ENCODE results near the gene FCAMR.

The FCAMR gene

DNA sequence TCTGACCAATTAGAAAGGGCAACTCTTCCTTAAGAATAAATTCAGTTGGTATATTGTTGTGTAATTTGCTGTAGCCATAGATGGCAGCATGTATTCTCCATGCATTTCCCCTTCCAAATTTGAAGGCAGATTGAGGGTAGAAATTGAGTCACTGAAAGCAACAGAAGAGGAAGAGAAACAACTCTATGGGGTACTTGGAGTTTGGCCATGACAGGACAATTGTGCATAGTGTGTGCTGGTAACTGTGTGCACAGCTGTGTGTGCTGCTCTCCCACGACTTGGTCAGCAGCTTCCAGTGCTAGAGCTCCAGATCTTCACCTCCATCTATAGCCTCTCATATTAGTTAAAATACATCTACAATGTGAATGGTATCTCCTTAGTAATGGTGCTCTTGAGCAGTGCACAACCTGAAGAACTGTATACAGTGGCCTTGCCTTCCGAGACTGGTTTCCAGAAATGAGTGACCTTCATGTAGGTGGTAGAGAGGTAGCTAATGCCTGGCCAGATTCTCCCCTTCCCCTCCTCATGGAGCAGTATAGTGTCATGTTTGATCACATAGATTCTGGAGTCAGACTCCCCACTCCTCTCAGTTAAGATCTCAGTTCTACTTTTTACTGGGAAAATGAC, 882 bp upstream of the FCAMR start:
- Histone ChIP-seq H3K27ac (ENCODE audit: low read depth, low read length) (no peak overlapping the region), H3K36me3 (ENCODE audit: insufficient read depth, low read length) (no peaks in the 10 kb centered on the region), H3K4me1 (ENCODE audit: insufficient read depth, low read length) (no peaks in the 10 kb centered on the region), H3K4me3 (ENCODE audit: low read length) (no peak overlapping the region), H3K9me3 (ENCODE audit: insufficient read depth, low read depth, low read length) (no peaks in the 10 kb centered on the region), H3K27me3 (ENCODE audit: insufficient read depth, low read length) (no peaks in the 10 kb centered on the region), H3K9ac (ENCODE audit: low read depth, low read length) (no peak overlapping the region)
- WGBS, result 94% methylated on average over 2 of the region's 2 CpGs

DNA sequence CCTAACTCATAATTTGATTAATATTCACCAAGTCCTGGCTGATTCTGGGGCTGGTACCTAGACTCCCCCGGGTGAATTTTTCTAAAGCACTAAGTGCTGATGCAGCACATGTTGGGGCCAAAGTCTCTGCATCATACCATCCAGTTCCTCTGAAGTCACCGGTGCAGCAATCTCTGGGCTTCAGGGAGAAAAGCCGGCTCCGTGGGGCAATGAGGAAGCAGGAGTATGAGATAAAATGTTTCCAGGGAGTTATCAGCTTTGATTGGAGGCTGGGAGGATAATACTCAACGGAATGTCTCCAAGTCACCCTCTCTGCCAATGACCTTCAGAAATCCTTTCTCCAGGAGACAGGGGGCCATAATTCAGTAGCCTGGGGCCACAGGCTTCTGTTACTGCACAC, 1.2 kb downstream of the FCAMR start:
- Histone ChIP-seq H3K27ac (ENCODE audit: low read depth, low read length) (no peak overlapping the region), H3K4me1 (ENCODE audit: insufficient read depth, low read length) (no peaks in the 10 kb centered on the region), H3K36me3 (ENCODE audit: insufficient read depth, low read length) (no peaks in the 10 kb centered on the region), H3K9me3 (ENCODE audit: insufficient read depth, low read depth, low read length) (no peaks in the 10 kb centered on the region), H3K27me3 (ENCODE audit: insufficient read depth, low read length) (no peaks in the 10 kb centered on the region), H3K4me3 (ENCODE audit: low read length) (no peak overlapping the region), H3K9ac (ENCODE audit: low read depth, low read length) (no peak overlapping the region)
- WGBS, result 90% methylated on average over 5 of the region's 5 CpGs

DNA sequence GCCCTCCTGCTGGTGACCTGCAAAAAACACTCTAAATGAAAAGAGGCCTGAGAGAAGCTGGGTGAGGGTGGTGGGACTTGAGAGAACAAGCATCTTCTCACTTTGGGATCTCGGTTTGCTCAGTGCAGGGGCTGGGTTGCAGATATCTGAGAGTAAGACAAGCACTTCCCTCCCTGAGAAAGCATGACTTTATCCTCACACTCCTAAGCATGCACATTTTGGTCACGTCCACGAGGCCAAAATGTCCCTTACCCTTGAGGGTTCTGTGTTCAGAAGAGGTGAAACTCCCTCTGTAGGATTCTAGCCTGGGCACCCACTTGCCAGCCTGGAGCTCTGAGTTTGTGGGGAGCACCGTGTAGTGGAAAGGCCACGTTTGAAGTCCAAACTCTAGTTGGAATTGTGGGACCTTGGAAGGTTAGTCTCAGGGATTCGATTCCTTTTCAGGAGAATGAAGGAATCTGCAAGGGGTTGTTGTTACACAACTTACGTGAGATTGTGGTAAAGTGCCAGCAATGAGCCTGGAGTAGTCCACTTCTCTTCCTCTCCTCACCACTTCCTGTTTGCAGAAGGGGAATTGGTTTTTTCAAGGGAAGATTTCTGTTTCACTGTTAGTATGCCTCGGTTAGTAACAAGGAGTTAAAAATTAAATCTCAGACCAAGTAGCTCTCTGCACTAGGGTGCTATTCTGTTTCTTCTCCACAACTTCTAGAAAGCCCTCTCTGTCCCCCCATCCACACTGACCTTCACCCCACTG, 3.0 kb downstream of the FCAMR start:
- Histone ChIP-seq H3K9me3 (ENCODE audit: insufficient read depth, low read depth, low read length) (no peaks in the 10 kb centered on the region), H3K27me3 (ENCODE audit: insufficient read depth, low read length) (no peaks in the 10 kb centered on the region), H3K4me1 (ENCODE audit: insufficient read depth, low read length) (no peaks in the 10 kb centered on the region), H3K4me3 (ENCODE audit: low read length) (no peak overlapping the region), H3K27ac (ENCODE audit: low read depth, low read length) (no peak overlapping the region), H3K36me3 (ENCODE audit: insufficient read depth, low read length) (no peaks in the 10 kb centered on the region), H3K9ac (ENCODE audit: low read depth, low read length) (no peak overlapping the region)
- 90% methylated on average over 7 of the region's 8 CpGs for WGBS

DNA sequence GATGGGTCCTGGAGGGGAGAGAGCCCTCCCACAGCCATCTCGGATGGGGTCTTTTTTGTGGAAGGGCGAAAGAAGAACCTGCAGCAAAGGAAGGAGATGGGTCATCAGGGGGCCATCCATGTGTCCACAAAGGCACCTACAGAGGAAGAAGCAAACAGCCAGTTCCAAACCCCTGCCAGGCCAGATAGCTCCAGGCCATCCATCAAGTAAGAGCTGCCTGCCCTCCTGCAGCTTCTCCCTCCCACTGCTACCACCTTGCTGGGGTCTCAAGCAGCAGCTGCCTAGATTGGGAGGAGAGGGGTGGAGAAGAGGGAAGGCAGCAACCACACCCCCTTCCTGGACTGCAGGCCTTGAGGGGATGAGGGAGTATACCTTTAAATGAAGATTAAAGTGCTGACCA, 4.5 kb downstream of the FCAMR start:
- H3K9ac ChIP-seq (ENCODE audit: low read depth, low read length), result no peak overlapping the region
- no peak overlapping the region for H3K27ac ChIP-seq (ENCODE audit: low read depth, low read length)
- no peaks in the 10 kb centered on the region for H3K4me1 ChIP-seq (ENCODE audit: insufficient read depth, low read length)
- H3K4me3 ChIP-seq (ENCODE audit: low read length), result no peak overlapping the region
- WGBS, result 68% methylated on average over 2 of the region's 2 CpGs
- H3K27me3 ChIP-seq (ENCODE audit: insufficient read depth, low read length), result no peaks in the 10 kb centered on the region
- no peaks in the 10 kb centered on the region for H3K36me3 ChIP-seq (ENCODE audit: insufficient read depth, low read length)
- H3K9me3 ChIP-seq (ENCODE audit: insufficient read depth, low read depth, low read length), result no peaks in the 10 kb centered on the region

DNA sequence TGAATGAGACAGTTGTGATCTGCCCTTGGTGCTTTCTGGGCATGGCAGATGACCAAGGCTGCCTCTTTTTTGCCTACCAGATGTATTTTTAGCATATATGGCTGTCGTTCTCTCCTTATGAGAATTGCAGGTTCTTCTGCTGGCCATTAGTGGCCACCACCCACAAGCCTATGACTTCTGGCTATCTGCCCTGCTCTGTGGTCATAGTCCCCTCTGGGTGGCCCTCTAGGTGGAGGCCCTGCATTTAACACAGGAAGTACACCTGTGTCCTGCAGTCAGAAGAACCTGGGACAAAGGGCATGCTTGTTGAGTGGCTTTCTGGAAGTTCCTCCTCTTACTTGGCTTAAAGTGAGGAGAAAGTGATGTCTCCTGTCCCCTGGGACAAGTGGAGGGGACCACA, 6.5 kb downstream of the FCAMR start:
- H3K9me3 ChIP-seq (ENCODE audit: insufficient read depth, low read depth, low read length), result no peaks in the 10 kb centered on the region
- H3K27ac ChIP-seq (ENCODE audit: low read depth, low read length), result no peak overlapping the region
- no peaks in the 10 kb centered on the region for H3K4me1 ChIP-seq (ENCODE audit: insufficient read depth, low read length)
- no peaks in the 10 kb centered on the region for H3K36me3 ChIP-seq (ENCODE audit: insufficient read depth, low read length)
- 83% methylated on average over 1 of the region's 1 CpG for WGBS
- H3K9ac ChIP-seq (ENCODE audit: low read depth, low read length), result no peak overlapping the region
- no peak overlapping the region for H3K4me3 ChIP-seq (ENCODE audit: low read length)
- H3K27me3 ChIP-seq (ENCODE audit: insufficient read depth, low read length), result no peaks in the 10 kb centered on the region

DNA sequence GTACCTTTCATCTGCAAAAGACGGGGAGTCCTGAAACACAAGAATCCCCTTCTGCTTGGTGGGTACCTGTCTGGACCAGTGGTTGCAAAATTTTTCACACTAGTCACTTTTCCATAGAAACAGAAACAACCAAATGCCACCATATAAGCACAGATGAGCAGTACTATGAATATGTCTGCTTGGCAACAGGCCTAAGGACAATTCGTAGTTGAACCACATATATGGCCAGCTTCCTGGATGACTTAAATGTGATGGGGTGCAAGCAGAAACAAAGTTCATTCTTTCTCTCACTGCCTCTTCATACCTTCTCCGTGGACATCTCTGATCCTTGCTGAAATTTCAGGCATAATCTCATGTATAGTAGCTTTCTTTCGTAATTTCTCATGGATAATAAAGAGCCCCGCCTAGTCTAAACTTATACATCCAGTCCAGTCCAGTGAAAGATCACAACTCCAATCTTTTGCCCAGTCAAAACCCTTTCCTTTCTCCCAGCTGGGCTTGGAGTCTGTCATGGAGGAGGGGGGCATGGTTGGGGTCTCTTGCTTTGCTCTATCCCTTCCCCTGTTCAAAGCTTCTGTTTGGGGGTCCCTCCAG, 7.0 kb downstream of the FCAMR start:
- no peak overlapping the region for H3K4me3 ChIP-seq (ENCODE audit: low read length)
- H3K36me3 ChIP-seq (ENCODE audit: insufficient read depth, low read length), result no peaks in the 10 kb centered on the region
- no peak overlapping the region for H3K9ac ChIP-seq (ENCODE audit: low read depth, low read length)
- no peaks in the 10 kb centered on the region for H3K27me3 ChIP-seq (ENCODE audit: insufficient read depth, low read length)
- no peaks in the 10 kb centered on the region for H3K9me3 ChIP-seq (ENCODE audit: insufficient read depth, low read depth, low read length)
- 99% methylated on average over 5 of the region's 5 CpGs for WGBS
- H3K4me1 ChIP-seq (ENCODE audit: insufficient read depth, low read length), result no peaks in the 10 kb centered on the region
- H3K27ac ChIP-seq (ENCODE audit: low read depth, low read length), result no peak overlapping the region

DNA sequence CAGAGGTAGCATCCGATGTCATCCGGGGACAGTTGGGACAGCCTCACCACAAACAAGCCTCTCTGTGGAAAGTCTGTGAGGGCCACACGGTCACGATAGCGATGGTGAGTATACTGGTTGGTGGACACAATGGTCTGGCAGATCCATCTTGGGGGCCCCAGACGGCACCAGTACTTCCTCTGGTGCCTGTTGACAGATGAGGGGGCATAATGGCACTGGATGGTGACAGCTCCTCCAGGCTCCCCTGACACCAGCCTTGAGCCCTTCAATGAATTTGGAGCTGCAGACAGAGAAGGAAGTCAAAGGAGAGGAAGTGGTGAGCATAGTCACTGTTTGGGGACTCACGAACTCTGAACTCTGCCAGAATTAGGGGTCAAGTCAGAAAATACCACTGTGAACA, 8.0 kb downstream of the FCAMR start:
- H3K27ac ChIP-seq (ENCODE audit: low read depth, low read length), result no peak overlapping the region
- no peak overlapping the region for H3K9ac ChIP-seq (ENCODE audit: low read depth, low read length)
- H3K27me3 ChIP-seq (ENCODE audit: insufficient read depth, low read length), result no peaks in the 10 kb centered on the region
- whole genome bisulfite sequencing, result 95% methylated on average over 7 of the region's 7 CpGs
- no peak overlapping the region for H3K4me3 ChIP-seq (ENCODE audit: low read length)
- no peaks in the 10 kb centered on the region for H3K9me3 ChIP-seq (ENCODE audit: insufficient read depth, low read depth, low read length)
- no peaks in the 10 kb centered on the region for H3K36me3 ChIP-seq (ENCODE audit: insufficient read depth, low read length)
- no peaks in the 10 kb centered on the region for H3K4me1 ChIP-seq (ENCODE audit: insufficient read depth, low read length)

DNA sequence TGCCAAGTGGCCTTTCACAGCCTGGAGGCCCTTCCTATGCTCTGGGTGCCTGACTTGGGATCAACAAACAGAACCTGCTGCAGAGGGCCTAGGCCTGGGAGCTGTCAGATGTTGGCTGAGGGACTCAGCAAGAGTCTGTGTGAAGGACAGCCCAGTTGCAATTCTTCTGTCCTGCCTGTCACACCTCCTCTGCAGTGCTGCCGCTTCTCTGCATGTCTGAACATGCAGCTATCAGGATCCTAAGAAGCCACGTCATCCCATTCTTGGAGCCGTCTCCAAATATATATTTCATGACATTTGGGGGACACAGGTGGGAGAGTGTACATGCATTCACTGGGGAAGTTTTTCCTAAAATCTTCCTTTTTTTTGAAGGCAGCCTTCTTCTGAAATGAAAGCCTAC, 8.6 kb downstream of the FCAMR start:
- Histone ChIP-seq H3K4me1 (ENCODE audit: insufficient read depth, low read length) (no peaks in the 10 kb centered on the region), H3K9ac (ENCODE audit: low read depth, low read length) (no peak overlapping the region), H3K36me3 (ENCODE audit: insufficient read depth, low read length) (no peaks in the 10 kb centered on the region), H3K27me3 (ENCODE audit: insufficient read depth, low read length) (no peaks in the 10 kb centered on the region), H3K4me3 (ENCODE audit: low read length) (no peak overlapping the region), H3K9me3 (ENCODE audit: insufficient read depth, low read depth, low read length) (no peaks in the 10 kb centered on the region), H3K27ac (ENCODE audit: low read depth, low read length) (no peak overlapping the region)
- 77% methylated on average over 3 of the region's 3 CpGs for whole genome bisulfite sequencing

DNA sequence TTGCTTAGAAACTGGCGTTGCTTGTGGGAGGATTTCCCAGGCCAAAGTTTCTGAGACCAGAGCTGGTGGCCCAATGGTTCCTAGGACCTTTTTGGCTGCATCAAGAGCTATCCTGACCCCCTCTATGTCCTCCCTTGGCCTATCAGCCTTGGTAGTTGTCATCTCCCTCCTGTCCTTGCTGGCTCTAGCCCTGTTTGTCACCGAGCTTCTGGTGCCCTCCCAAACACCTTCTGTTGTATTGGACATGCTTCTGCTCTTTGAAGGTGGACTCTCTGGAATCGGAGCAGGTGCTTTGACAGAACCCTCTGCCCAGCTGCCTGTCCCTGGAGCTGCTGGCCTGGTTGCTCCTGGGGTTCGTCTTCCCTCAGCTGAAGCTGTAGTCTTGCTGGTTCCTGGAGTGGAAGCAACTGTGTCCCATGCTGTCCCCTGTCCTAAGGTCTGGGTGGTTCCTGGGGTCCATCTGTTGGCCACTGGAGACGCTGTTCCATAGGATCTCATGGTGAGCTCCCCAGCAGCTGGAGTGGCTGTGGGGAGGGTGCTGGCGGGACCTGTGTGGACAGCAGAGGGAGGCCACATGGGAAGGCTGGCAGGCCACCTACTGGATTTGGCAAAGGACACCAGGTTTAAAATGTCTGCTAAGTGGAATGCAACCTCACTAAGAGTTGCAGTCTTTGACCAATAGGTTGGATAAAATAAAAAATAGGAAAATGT, 9.4 kb downstream of the FCAMR start:
- H3K4me1 ChIP-seq (ENCODE audit: insufficient read depth, low read length), result no peaks in the 10 kb centered on the region
- no peaks in the 10 kb centered on the region for H3K36me3 ChIP-seq (ENCODE audit: insufficient read depth, low read length)
- WGBS, result 93% methylated on average over 6 of the region's 6 CpGs
- no peaks in the 10 kb centered on the region for H3K27me3 ChIP-seq (ENCODE audit: insufficient read depth, low read length)
- no peaks in the 10 kb centered on the region for H3K9me3 ChIP-seq (ENCODE audit: insufficient read depth, low read depth, low read length)
- H3K9ac ChIP-seq (ENCODE audit: low read depth, low read length), result no peak overlapping the region
- no peak overlapping the region for H3K27ac ChIP-seq (ENCODE audit: low read depth, low read length)
- no peak overlapping the region for H3K4me3 ChIP-seq (ENCODE audit: low read length)

DNA sequence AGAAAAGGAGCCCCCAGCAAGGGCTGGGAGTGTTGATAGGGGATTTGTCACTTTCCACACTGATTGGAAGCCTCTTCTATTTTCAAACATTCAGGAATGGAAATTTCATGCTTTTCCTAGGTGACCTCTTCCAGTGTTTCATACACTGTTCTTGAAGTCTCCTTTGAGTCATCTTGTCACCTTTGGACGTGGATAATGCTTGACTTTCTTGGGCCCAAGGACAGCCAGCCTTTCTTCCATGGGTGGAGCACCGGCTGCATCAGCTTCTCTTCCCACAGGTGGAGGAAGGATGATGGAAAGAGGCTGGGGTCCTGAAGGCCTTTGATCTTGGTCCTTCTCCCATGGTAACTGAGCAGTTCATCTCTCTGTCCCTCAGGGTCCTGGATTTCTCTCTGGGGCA, 12.1 kb downstream of the FCAMR start:
- Histone ChIP-seq H3K9me3 (ENCODE audit: insufficient read depth, low read depth, low read length) (no peaks in the 10 kb centered on the region), H3K4me1 (ENCODE audit: insufficient read depth, low read length) (no peaks in the 10 kb centered on the region), H3K27me3 (ENCODE audit: insufficient read depth, low read length) (no peaks in the 10 kb centered on the region), H3K36me3 (ENCODE audit: insufficient read depth, low read length) (no peaks in the 10 kb centered on the region), H3K4me3 (ENCODE audit: low read length) (no peak overlapping the region), H3K9ac (ENCODE audit: low read depth, low read length) (no peak overlapping the region), H3K27ac (ENCODE audit: low read depth, low read length) (no peak overlapping the region)
- WGBS, result 92% methylated on average over 2 of the region's 2 CpGs

DNA sequence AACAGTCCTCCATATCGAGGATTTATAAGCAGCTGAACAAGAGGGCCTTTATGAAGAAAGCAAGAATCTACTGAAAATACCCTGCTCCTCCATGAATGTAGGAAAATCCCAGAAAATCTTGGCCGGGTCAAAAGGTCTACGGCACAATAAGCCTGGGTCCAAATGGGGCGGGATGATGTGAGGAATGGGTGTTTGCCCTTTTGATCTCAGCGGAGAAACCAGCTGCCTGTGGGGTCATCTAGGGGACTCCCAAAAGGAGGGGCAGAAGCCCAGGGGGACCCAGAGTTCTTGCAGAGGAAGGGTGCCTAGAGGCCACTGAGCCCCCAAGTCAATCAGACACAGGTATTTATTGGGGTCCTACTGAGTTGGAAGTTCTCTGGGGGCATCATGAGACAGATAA, 12.6 kb downstream of the FCAMR start:
- Histone ChIP-seq H3K36me3 (ENCODE audit: insufficient read depth, low read length) (no peaks in the 10 kb centered on the region), H3K27me3 (ENCODE audit: insufficient read depth, low read length) (no peaks in the 10 kb centered on the region), H3K9me3 (ENCODE audit: insufficient read depth, low read depth, low read length) (no peaks in the 10 kb centered on the region), H3K27ac (ENCODE audit: low read depth, low read length) (no peak overlapping the region), H3K4me3 (ENCODE audit: low read length) (no peak overlapping the region), H3K4me1 (ENCODE audit: insufficient read depth, low read length) (no peaks in the 10 kb centered on the region), H3K9ac (ENCODE audit: low read depth, low read length) (no peak overlapping the region)
- WGBS, result 95% methylated on average over 5 of the region's 5 CpGs

All from HUES64 (cell line).